Tibial nerve (tissue), 4 donors: Measurements from ENCODE around the gene TFIP11. TPM values are rescaled to one million over a fixed set of nuclear protein-coding genes. Genes with fewer than 3 reads are reported as not detected.

Source experiments
- DNase-seq, 2 donors: peaks; one replicate each; pipeline ENCODE4 v3.0.0-alpha.2; 2019; ENCODE audit warnings: low spot score in 2 of 2
- H3K27ac ChIP-seq, 4 donors: fragments of 200-600 bp; sonication (generic) in 3 of 4; one replicate each; pipeline ENCODE4 v1.5.1; 2017 to 2019; ENCODE audit warnings: mild to moderate bottlenecking in 1 of 4
- H3K27me3 ChIP-seq, 2 donors: fragments of 200-600 bp; sonication (generic) in 1 of 2; one replicate each; pipeline versions ENCODE4 v1.5.1 to v1.6.0; 2017 to 2019
- H3K36me3 ChIP-seq, 3 donors: fragments of 200-600 bp; sonication (generic); one replicate each; pipeline ENCODE4 v1.5.1; 2018 to 2019
- H3K4me1 ChIP-seq, 4 donors: fragments of 200-600 bp; sonication (generic) in 3 of 4; one replicate each; pipeline ENCODE4 v1.5.1; 2017 to 2019
- H3K4me3 ChIP-seq, 4 donors: fragments of 200-600 bp; sonication (generic) in 3 of 4; one replicate each; pipeline ENCODE4 v1.5.1; 2017 to 2019; ENCODE audit warnings: mild to moderate bottlenecking in 1 of 4, moderate library complexity in 1 of 4
- H3K9me3 ChIP-seq, 4 donors: fragments of 200-600 bp; sonication (generic) in 3 of 4; one replicate each; pipeline ENCODE4 v1.5.1; 2017 to 2019
- CTCF ChIP-seq, 5 experiments: fragments of 200-600 bp in 3 of 5; fragments of 450-650 bp in 2 of 5; sonication (generic) in 3 of 5; IDR thresholded peaks; one replicate each; pipeline ENCODE4 v1.5.1; 2016 to 2019; ENCODE audit warnings: antibody characterized with exemption in 5 of 5, mild to moderate bottlenecking in 3 of 5, moderate library complexity in 2 of 5
- EP300 ChIP-seq, 2 donors: sonication (generic); formaldehyde crosslinking; IDR thresholded peaks; one replicate each; pipeline ENCODE4 v1.6.1; 2017; ENCODE audit warnings: antibody characterized with exemption in 2 of 2, mild to moderate bottlenecking in 1 of 2
- POLR2A ChIP-seq, 2 donors: fragments of 450-650 bp; IDR thresholded peaks; one replicate each; pipeline ENCODE4 v1.6.1; 2017; ENCODE audit warnings: antibody characterized with exemption in 2 of 2, mild to moderate bottlenecking in 2 of 2, moderate library complexity in 2 of 2
- WGBS, 2 donors: methylation state at CpG; one replicate each; pipeline ENCODE4 v1.1.5; 2018; 5-methylcytosine and 5-hydroxymethylcytosine counted together
- total RNA-seq, 4 donors: library from RNA; depleted of rRNA; stranded (reverse); fragments of >200 nt; gene quantifications; one replicate each; pipeline ENCODE4 v1.1.0, GENCODE V29; 2016

The TFIP11 gene
- total RNA-seq, 4 donors from 2014 or later: 15.5 to 23.9 (median 19.3) TPM

- H3K36me3 ChIP-seq: peaks cover 0 to 42% (median 0%) of the 10 kb centered on the region in 3 donors
- TF ChIP-seq POLR2A (IDR thresholded peaks at IDR 0.05) (no peak), EP300 (IDR thresholded peaks at IDR 0.05) (no peak), CTCF (IDR thresholded peaks at IDR 0.05) (no peak)
- 6 to 8% methylated on average over 7 of the region's 7 CpGs for WGBS, 2 donors
- peak overlapping the region; percentile 94 to 99 (median 97) for H3K4me3 ChIP-seq
- peaks cover 0 to 73% (median 39%) of the 10 kb centered on the region in 4 donors for H3K4me1 ChIP-seq
- H3K9me3 ChIP-seq: no peaks in the 10 kb centered on the region
- peak overlapping the region; percentile 96 to 100 (median 98) for H3K27ac ChIP-seq
- DNase-seq: no peak
- no peaks in the 10 kb centered on the region for H3K27me3 ChIP-seq
Observed at GRCh38 chr22:26483043-26483438, 29.2 kb downstream of the TFIP11 start.

- Histone ChIP-seq H3K27me3 (no peaks in the 10 kb centered on the region), H3K27ac (peak overlapping the region in 2 of 4 donors; percentile 97 to 100), H3K9me3 (no peaks in the 10 kb centered on the region), H3K4me1 (peaks cover 0 to 82% (median 39%) of the 10 kb centered on the region in 4 donors), H3K36me3 (peaks cover 0 to 42% (median 5%) of the 10 kb centered on the region in 3 donors), H3K4me3 (no peak overlapping the region)
- no peak for DNase-seq
- WGBS, 2 donors: 48 to 50% methylated on average over 5 of the region's 5 CpGs
- TF ChIP-seq EP300 (IDR thresholded peaks at IDR 0.05): no peak
- TF ChIP-seq POLR2A (IDR thresholded peaks at IDR 0.05): no peak
- TF ChIP-seq CTCF (IDR thresholded peaks at IDR 0.05): no peak
Observed at GRCh38 chr22:26482161-26482560, 30.1 kb downstream of the TFIP11 start.

DNA sequence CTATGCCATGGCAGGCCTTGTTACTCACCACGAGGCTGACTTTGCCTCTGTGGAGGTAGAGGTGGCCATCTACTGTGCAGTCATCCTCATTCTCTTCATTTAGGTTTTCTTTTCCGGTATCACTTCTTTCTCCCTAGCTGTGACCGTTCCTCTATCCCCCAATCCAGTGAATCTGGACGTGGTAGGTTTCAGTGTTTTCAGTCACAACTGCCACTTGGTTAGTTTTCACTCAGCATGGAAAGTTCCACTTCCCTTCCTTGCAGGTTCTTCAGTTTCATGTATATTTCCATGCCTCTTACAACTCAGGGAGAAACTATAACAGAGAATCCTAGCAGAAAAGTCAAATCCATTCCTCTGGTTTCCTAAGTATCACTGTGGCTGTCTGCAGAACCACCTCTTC, 30.6 kb downstream of the TFIP11 start:
- Histone ChIP-seq H3K4me3 (no peak overlapping the region), H3K27ac (peak overlapping the region in 2 of 4 donors; percentile 32 to 38), H3K4me1 (peaks cover 0 to 87% (median 39%) of the 10 kb centered on the region in 4 donors), H3K36me3 (peaks cover 0 to 42% (median 8%) of the 10 kb centered on the region in 3 donors), H3K9me3 (no peaks in the 10 kb centered on the region), H3K27me3 (no peaks in the 10 kb centered on the region)
- 62 to 65% methylated on average over 4 of the region's 4 CpGs for WGBS, 2 donors
- TF ChIP-seq EP300 (IDR thresholded peaks at IDR 0.05) (no peak), CTCF (IDR thresholded peaks at IDR 0.05) (no peak), POLR2A (IDR thresholded peaks at IDR 0.05) (no peak)
- no peak for DNase-seq

- Histone ChIP-seq H3K4me3 (no peak overlapping the region), H3K27me3 (no peaks in the 10 kb centered on the region), H3K4me1 (peaks cover 0 to 88% (median 39%) of the 10 kb centered on the region in 4 donors), H3K27ac (peak overlapping the region in 2 of 4 donors; percentile 25 to 55), H3K36me3 (peaks cover 0 to 43% (median 8%) of the 10 kb centered on the region in 3 donors), H3K9me3 (no peaks in the 10 kb centered on the region)
- 68 to 71% methylated on average over 6 of the region's 6 CpGs for WGBS, 2 donors
- no peak for TF ChIP-seq POLR2A (IDR thresholded peaks at IDR 0.05)
- TF ChIP-seq EP300 (IDR thresholded peaks at IDR 0.05): no peak
- TF ChIP-seq CTCF (IDR thresholded peaks at IDR 0.05): no peak
- DNase-seq: no peak
Observed at GRCh38 chr22:26481112-26481693, 31.1 kb downstream of the TFIP11 start.

DNA sequence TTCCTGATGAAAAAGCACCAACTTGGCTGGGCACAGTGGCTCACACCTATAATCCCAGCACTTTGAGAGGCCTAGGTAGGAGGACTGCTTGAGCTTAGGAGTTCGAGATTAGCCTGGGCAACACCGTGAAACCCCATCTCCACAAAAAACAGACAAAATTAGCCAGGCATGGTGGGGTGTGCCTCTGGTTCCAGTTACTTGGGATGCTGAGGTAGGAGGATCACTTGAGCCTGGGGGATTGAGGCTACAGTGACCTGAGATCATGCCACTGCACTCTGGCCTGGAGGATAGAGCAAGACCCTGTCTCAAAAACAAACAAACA, 31.7 kb downstream of the TFIP11 start:
- H3K4me3 ChIP-seq: no peak overlapping the region
- peaks cover 0 to 43% (median 8%) of the 10 kb centered on the region in 3 donors for H3K36me3 ChIP-seq
- peaks cover 0 to 82% (median 39%) of the 10 kb centered on the region in 4 donors for H3K4me1 ChIP-seq
- DNase-seq: no peak
- H3K27ac ChIP-seq: peak overlapping the region in 2 of 4 donors; percentile 55 to 70
- H3K27me3 ChIP-seq: no peaks in the 10 kb centered on the region
- TF ChIP-seq EP300 (IDR thresholded peaks at IDR 0.05): no peak
- no peak for TF ChIP-seq POLR2A (IDR thresholded peaks at IDR 0.05)
- TF ChIP-seq CTCF (IDR thresholded peaks at IDR 0.05): no peak
- H3K9me3 ChIP-seq: no peaks in the 10 kb centered on the region
- 69 to 75% methylated on average over 2 of the region's 2 CpGs for WGBS, 2 donors
